NCI-H2029 (cell line): ENCODE data around the gene ZC3HAV1L.
A peak's percentile ranks its signal among the peaks of the same experiment; 100 is the strongest.
"Not testable (repeated sequence)": the region's sequence is repeated elsewhere in the genome, so short reads cannot be mapped to it uniquely, and the experiment has no call there.

Experiments
- DNase-seq: peaks from one replicate; lab custom pipeline; 2025; lab: John Stamatoyannopoulos, UW

Gene ZC3HAV1L

DNA sequence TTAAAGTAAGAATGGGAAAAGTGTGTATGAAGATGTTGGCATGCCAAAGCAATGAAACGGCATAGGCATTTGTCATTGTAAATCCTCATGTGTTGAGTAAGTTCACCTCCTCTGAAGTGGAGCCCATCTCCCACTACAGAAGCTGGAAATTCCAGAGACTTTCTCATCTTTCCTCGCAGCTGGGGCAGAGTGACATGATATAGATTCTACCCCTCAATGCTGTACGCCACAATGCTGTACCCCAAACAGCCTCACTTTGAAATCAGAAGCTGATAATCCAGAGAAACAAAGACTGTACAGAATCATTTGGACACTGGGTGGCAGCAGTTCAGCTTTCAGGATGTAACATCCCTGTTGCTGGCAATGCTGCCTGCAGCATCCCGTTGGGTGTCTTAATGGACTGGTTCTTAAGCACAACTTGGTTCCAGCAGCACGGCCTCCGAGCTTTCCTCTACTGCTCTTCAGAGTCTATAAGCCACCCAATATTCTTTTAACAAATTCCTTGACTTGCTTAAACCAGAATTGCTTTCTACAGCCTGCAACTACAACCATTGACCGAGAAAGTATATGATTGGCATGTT lies 18.8 kb downstream of the ZC3HAV1L start:
- DNase-seq: peak; percentile 78

GRCh38 chr7:139011373-139011772 lies 24.5 kb downstream of the ZC3HAV1L start:
- DNase-seq: no peak

DNA sequence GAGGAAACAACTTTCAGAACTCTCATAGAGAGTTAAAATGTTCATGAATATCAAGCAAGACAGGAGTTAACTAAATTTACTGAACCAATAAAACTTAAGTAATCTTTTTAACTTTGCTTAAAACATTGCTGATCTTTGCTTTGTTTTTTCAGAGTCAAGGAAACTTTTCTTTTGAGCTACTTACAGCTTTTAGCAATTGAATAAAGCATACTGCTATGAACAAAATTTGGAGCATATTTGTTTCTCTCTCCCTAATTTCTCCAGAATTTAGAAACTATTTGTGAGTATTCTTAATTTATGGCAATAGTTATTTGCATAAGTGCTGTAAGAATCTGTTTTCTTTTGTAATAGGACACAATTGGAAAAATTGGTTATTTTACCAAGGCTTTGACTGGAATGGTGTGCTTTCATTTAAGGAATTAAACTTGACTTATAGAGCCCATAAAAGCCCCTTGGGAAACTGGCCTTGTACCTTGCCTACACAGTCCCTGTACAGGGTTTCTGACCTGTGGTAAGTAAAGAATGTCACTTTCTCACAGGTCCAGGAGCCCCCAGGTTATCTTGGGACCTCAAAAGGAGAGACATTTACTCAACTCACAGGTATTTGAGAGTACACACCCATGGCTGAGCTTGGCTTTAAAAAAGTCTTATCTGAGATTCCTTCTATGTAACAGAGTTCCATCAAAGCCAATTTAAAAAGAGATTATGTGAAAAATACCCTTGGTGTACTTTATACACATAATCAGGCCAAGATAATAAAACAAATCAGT lies 31.3 kb downstream of the ZC3HAV1L start:
- DNase-seq: no peak

GRCh38 chr7:138999414-138999813 lies 36.4 kb downstream of the ZC3HAV1L start:
- no peak for DNase-seq

DNA sequence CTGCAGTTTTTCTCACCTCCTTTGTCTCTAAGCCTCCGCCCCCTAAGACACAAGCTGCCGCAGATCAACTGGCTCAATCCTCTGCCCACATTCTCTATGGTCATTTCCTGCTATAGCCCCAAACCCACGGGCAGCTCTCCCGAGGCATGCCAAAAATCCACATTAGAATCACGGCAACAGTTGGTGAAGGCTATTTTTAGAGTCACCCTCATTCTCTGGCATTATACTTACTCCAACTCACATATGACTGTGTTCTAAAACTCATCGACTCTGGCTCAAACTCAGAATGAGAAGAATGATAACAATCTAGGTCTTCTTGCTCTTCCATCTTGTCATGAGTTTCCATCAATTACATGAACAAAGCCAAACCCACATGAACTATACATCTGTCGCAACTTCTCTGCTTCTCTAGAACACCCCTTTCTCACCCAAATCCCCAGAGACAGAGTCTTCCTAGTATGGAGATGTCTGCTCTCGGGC lies 43.8 kb downstream of the ZC3HAV1L start:
- DNase-seq: no peak

GRCh38 chr7:138987686-138988085 lies 48.2 kb downstream of the ZC3HAV1L start:
- no peak for DNase-seq

DNA sequence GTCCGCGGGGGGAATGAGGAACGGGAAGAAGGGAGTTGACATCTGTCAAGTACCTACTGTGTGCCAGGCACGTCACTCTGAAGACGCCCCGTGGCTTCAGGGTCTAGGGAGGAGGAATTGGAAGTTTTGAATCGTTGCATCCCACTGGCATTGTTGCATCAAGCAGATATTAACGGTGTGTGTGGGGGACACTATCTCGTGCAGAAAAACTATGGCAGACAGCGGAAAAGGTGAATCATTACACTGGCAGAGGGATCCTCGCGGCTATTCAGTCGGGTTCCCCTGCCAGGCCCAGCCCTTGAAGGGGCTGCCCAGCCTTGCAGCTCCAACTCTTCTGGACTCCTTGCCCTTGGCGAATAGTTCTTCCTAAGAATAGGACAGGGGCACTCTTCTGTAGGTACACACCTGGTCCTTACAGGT lies 53.6 kb downstream of the ZC3HAV1L start:
- DNase-seq: no peak

- DNase-seq: peak; percentile 67
Measured at GRCh38 chr7:138981332-138982203, 54.3 kb downstream of the ZC3HAV1L start, which contains the start of gene KIAA1549. TSS of gene KIAA1549 (minus strand) at chr7:138981389. CDS start at chr7:138981269, 120 bp downstream.

DNA sequence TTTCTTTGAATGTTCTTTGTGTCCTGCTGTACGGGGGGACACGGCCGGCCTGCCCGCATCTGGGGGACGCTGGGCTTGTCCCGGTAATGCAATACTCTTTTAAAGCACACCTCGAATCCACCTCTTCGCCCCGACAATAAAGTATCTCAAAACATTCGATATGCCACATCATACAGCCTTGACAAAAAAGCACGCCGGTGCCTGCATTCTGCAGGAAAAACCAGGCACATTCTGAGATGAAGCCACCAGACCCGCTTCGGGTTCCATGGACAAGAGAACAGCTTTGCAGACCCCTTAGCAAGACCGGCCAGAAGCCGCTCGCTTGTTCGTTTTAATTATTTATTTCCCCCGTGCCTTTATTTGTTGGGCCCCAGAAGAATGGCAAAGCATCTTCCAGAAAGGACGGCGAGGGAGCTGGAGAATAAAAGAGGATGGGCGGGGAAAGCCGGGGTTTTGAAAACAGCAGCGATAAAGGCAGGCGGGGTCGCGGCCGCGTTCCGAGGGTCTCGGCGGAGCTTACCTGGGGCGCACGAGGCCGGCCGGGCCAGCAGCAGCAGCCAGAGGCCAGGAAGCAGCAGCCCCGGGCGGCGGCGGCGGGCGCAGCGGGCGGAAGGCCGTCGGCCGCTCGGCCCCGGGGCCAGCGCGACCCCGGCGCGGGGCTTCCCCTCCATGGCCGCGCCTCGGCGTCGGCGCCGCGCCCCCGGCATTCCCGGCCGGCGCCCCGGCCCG lies 55.1 kb downstream of the ZC3HAV1L start:
- DNase-seq: peak; percentile 23

- DNase-seq: peak; percentile 6
Measured at GRCh38 chr7:138979988-138980562, 55.8 kb downstream of the ZC3HAV1L start.

GRCh38 chr7:138979226-138979979 lies 56.4 kb downstream of the ZC3HAV1L start:
- peak; percentile 21 for DNase-seq

GRCh38 chr7:138978541-138979184 lies 57.2 kb downstream of the ZC3HAV1L start:
- no peak for DNase-seq

- not testable (repeated sequence) for DNase-seq
Measured at GRCh38 chr7:138976161-138976560, 59.7 kb downstream of the ZC3HAV1L start.
